PC-3 (cell line): ENCODE measurements around the gene SULT2B1.

Experiments used
- EZH2 ChIP-seq: fragments of 300-600 bp; sonication (generic); IDR thresholded peaks from one replicate; pipeline ENCODE4 v1.6.1; 2017; ENCODE audit warnings: antibody characterized with exemption, mild to moderate bottlenecking, low read length; ENCODE audit not compliant: unreplicated experiment
- TF ChIP-seq, protein P1 (sequence below): fragments of 300-600 bp; sonication (generic); conservative IDR thresholded peaks from 2 replicates; pipeline ENCODE4 v1.5.1; 2017; ENCODE audit warnings: antibody characterized with exemption, low read depth, mild to moderate bottlenecking, low read length

DNA sequence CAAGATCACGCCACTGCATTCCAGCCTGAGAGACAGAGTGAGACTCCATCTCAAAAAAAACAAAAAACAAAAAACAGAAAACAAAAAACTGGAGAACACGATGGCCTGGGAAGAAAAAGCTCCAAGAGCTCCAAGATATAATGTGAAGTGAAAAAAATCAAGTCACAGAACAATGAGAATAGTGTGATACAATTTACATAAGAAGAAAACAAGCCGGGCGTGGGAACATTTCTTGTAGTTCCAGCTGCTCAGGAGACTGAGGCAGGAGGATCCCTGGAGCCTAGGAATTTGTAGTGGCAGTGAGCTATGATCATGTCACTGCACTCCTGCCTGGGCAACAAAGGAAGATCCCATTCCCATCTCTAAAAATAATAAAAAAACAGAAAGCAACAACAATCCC, 31.8 kb upstream of the SULT2B1 start:
- TF ChIP-seq, protein P1, sequence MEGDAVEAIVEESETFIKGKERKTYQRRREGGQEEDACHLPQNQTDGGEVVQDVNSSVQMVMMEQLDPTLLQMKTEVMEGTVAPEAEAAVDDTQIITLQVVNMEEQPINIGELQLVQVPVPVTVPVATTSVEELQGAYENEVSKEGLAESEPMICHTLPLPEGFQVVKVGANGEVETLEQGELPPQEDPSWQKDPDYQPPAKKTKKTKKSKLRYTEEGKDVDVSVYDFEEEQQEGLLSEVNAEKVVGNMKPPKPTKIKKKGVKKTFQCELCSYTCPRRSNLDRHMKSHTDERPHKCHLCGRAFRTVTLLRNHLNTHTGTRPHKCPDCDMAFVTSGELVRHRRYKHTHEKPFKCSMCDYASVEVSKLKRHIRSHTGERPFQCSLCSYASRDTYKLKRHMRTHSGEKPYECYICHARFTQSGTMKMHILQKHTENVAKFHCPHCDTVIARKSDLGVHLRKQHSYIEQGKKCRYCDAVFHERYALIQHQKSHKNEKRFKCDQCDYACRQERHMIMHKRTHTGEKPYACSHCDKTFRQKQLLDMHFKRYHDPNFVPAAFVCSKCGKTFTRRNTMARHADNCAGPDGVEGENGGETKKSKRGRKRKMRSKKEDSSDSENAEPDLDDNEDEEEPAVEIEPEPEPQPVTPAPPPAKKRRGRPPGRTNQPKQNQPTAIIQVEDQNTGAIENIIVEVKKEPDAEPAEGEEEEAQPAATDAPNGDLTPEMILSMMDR, result no peak
- TF ChIP-seq EZH2, result no peak
